Measurements from ENCODE around the gene LILRB2.

DNA sequence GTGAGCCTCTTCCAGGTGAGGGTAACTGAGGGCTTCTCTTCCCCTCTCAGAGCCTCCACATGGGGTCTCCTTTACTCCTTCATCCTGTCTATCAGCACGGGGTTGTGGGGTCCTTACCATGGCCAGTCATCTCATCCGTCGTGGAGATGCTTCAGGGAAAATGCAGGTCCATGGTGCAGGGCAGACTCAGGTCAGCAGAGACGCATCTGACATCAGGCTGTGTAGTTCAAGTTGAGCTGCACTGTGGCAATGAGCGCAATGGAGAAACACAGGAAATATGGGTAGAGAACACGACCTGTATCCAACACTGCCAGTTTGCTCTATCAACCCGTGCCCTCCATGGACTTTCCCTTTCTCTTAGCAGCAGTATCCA lies 18.2 kb upstream of the LILRB2 start:
- TF ChIP-seq, protein P1, sequence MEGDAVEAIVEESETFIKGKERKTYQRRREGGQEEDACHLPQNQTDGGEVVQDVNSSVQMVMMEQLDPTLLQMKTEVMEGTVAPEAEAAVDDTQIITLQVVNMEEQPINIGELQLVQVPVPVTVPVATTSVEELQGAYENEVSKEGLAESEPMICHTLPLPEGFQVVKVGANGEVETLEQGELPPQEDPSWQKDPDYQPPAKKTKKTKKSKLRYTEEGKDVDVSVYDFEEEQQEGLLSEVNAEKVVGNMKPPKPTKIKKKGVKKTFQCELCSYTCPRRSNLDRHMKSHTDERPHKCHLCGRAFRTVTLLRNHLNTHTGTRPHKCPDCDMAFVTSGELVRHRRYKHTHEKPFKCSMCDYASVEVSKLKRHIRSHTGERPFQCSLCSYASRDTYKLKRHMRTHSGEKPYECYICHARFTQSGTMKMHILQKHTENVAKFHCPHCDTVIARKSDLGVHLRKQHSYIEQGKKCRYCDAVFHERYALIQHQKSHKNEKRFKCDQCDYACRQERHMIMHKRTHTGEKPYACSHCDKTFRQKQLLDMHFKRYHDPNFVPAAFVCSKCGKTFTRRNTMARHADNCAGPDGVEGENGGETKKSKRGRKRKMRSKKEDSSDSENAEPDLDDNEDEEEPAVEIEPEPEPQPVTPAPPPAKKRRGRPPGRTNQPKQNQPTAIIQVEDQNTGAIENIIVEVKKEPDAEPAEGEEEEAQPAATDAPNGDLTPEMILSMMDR (conservative IDR thresholded peaks at IDR 0.05): no peak
- no peak for TF ChIP-seq EZH2 (IDR thresholded peaks at IDR 0.05; ENCODE audit: low read depth)
